ENCODE data around the gene SQSTM1. TPM values are rescaled to one million over a fixed set of nuclear protein-coding genes. Genes with fewer than 3 reads are reported as not detected.
A peak's percentile ranks its signal among the peaks of the same experiment; 100 is the strongest.

SQSTM1 gene
- total RNA-seq, 4 donors from 2014 or later, result 94.7 to 874 (median 439) TPM

- no peaks in the 10 kb centered on the region for H3K36me3 ChIP-seq
- no peak overlapping the region for H3K27ac ChIP-seq
- no peaks in the 10 kb centered on the region for H3K27me3 ChIP-seq
- TF ChIP-seq CTCF (IDR thresholded peaks at IDR 0.05), result no peak
- TF ChIP-seq POLR2A (IDR thresholded peaks at IDR 0.05), result no peak
- no peaks in the 10 kb centered on the region for H3K9me3 ChIP-seq
- no peaks in the 10 kb centered on the region for H3K4me1 ChIP-seq
- DNase-seq, result no peak
- intact Hi-C loops (cut with DNase I; ENCODE audit: low total_unique reads), result no loop called here
- H3K4me3 ChIP-seq, result no peak overlapping the region
Measured at GRCh38 chr5:179863449-179864085, 42.9 kb downstream of the SQSTM1 start.

- H3K4me3 ChIP-seq, result no peak overlapping the region
- intact Hi-C loops (cut with DNase I; ENCODE audit: low total_unique reads), result no loop called here
- TF ChIP-seq POLR2A (IDR thresholded peaks at IDR 0.05), result no peak
- no peak for TF ChIP-seq CTCF (IDR thresholded peaks at IDR 0.05)
- no peaks in the 10 kb centered on the region for H3K9me3 ChIP-seq
- H3K4me1 ChIP-seq, result no peaks in the 10 kb centered on the region
- no peak for DNase-seq
- no peaks in the 10 kb centered on the region for H3K27me3 ChIP-seq
- H3K36me3 ChIP-seq, result no peaks in the 10 kb centered on the region
- no peak overlapping the region for H3K27ac ChIP-seq
Measured at GRCh38 chr5:179864686-179865085, 44.0 kb downstream of the SQSTM1 start.

- no peak for DNase-seq
- intact Hi-C loops (cut with DNase I; ENCODE audit: low total_unique reads), result no loop called here
- H3K36me3 ChIP-seq, result no peaks in the 10 kb centered on the region
Measured at GRCh38 chr5:179865491-179866240, 45.0 kb downstream of the SQSTM1 start.

GRCh38 chr5:179866241-179867078, 45.8 kb downstream of the SQSTM1 start:
- TF ChIP-seq CTCF (IDR thresholded peaks at IDR 0.05) (peak in 1 of 4 experiments; percentile 4), POLR2A (IDR thresholded peaks at IDR 0.05) (no peak)
- Histone ChIP-seq H3K36me3 (no peaks in the 10 kb centered on the region), H3K9me3 (no peaks in the 10 kb centered on the region), H3K27me3 (no peaks in the 10 kb centered on the region), H3K27ac (no peak overlapping the region), H3K4me1 (no peaks in the 10 kb centered on the region), H3K4me3 (no peak overlapping the region)
- DNase-seq, result no peak
- intact Hi-C loops (cut with DNase I; ENCODE audit: low total_unique reads), result no loop called here

More at GRCh38 chr5:179865491-179866240, 45.0 kb downstream of the SQSTM1 start:
- H3K27ac ChIP-seq, result no peak overlapping the region
- no peaks in the 10 kb centered on the region for H3K9me3 ChIP-seq
- no peaks in the 10 kb centered on the region for H3K27me3 ChIP-seq
- no peak overlapping the region for H3K4me3 ChIP-seq
- no peak for TF ChIP-seq CTCF (IDR thresholded peaks at IDR 0.05)
- TF ChIP-seq POLR2A (IDR thresholded peaks at IDR 0.05), result no peak
- no peaks in the 10 kb centered on the region for H3K4me1 ChIP-seq
